Thyroid gland (tissue), 4 donors: ENCODE measurements around the gene PTPRE. TPM values are rescaled to one million over a fixed set of nuclear protein-coding genes. Genes with fewer than 3 reads are reported as not detected.
A peak's percentile ranks its signal among the peaks of the same experiment; 100 is the strongest.

ENCODE experiments used
- DNase-seq, 2 donors: peaks; one replicate each; pipeline ENCODE4 v3.0.0-alpha.2; 2019
- H3K27ac ChIP-seq, 3 donors: fragments of 200-600 bp; sonication (generic); 1 replicate in 2 of 3; 2 replicates in 1 of 3; pipeline ENCODE4 v1.5.1; 2016 to 2019; ENCODE audit warnings: mild to moderate bottlenecking in 1 of 3, moderate library complexity in 1 of 3
- H3K27me3 ChIP-seq: fragments of 200-600 bp; sonication (generic); one replicate; pipeline ENCODE4 v1.5.1; 2019
- H3K36me3 ChIP-seq, 2 donors: fragments of 200-600 bp; sonication (generic); one replicate each; pipeline ENCODE4 v1.5.1; 2016 to 2019
- H3K4me1 ChIP-seq, 2 donors: fragments of 200-600 bp; sonication (generic); one replicate each; pipeline ENCODE4 v1.5.1; 2017 to 2019
- H3K4me3 ChIP-seq, 3 donors: fragments of 200-600 bp; sonication (generic); replicated peaks in 1 of 3; 1 replicate in 2 of 3; 2 replicates in 1 of 3; pipeline ENCODE4 v1.5.1; 2016; ENCODE audit warnings: mild to moderate bottlenecking in 1 of 3
- H3K9me3 ChIP-seq: fragments of 200-600 bp; sonication (generic); one replicate; pipeline ENCODE4 v1.5.1; 2017
- POLR2A ChIP-seq, 2 donors: fragments of 450-650 bp; IDR thresholded peaks; one replicate each; pipeline ENCODE4 v1.6.1; 2017; ENCODE audit warnings: antibody characterized with exemption in 2 of 2, mild to moderate bottlenecking in 2 of 2, moderate library complexity in 1 of 2
- WGBS, 2 donors: methylation state at CpG; one replicate each; pipeline ENCODE4 v1.1.5; 2017; 5-methylcytosine and 5-hydroxymethylcytosine counted together
- intact Hi-C: fragments of 100-400 bp; cut with DNase I; formaldehyde crosslinking; loops from one replicate; pipeline ENCODE4 v1.15.1; 2023
- total RNA-seq, 4 donors: library from RNA; depleted of rRNA; stranded (reverse); fragments of >200 nt; gene quantifications; one replicate each; pipeline ENCODE4 v1.2.3, GENCODE V29; 2016
- TF ChIP-seq, protein P1 (sequence below), 6 experiments: fragments of 200-600 bp in 3 of 6; fragments of 450-650 bp in 3 of 6; sonication (generic) in 3 of 6; IDR thresholded peaks; one replicate each; pipeline ENCODE4 v1.5.1; 2016 to 2019; ENCODE audit warnings: antibody characterized with exemption in 6 of 6, mild to moderate bottlenecking in 2 of 6, inconsistent platforms in 1 of 6, moderate library complexity in 1 of 6

Gene PTPRE
- total RNA-seq, 4 donors from 2014 or later, result 16.8 to 25.0 (median 19.4) TPM

DNA sequence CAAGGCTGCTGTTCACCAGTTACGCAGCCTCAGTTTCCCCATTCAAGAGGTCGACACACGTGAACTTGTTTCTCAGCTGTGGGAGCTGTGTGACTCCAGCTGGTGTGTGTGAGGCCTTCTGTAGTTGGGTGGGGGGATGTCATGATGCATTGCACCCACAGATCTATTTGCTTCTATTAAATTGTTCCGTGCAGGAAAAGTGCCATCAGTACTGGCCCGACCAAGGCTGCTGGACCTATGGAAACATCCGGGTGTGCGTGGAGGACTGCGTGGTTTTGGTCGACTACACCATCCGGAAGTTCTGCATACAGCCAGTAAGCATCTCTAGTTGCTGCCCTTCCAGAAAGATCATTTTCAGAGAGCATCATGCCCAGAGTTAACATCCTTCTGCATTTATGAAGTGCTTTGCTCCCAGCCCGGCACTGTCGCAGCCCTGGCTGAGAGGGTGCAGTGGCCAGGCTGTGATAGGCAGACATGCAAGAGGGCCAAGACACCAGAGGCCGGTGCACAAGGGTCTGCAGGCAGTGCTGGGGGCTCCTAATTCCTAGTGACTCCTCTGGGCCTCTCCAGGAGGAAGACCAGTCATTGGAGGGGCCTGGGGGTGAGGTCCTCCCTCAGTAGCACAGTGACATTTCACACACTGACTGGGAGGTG lies 159.1 kb downstream of the PTPRE start:
- Histone ChIP-seq H3K9me3 (no peaks in the 10 kb centered on the region), H3K27me3 (no peaks in the 10 kb centered on the region), H3K27ac (no peak overlapping the region), H3K36me3 (no peaks in the 10 kb centered on the region), H3K4me1 (peaks cover 0 to 23% of the 10 kb centered on the region in 2 donors), H3K4me3 (no peak overlapping the region)
- WGBS, 2 donors, result 91 to 92% methylated on average over 13 of the region's 13 CpGs
- no peak for TF ChIP-seq POLR2A (IDR thresholded peaks at IDR 0.05)
- TF ChIP-seq, protein P1, sequence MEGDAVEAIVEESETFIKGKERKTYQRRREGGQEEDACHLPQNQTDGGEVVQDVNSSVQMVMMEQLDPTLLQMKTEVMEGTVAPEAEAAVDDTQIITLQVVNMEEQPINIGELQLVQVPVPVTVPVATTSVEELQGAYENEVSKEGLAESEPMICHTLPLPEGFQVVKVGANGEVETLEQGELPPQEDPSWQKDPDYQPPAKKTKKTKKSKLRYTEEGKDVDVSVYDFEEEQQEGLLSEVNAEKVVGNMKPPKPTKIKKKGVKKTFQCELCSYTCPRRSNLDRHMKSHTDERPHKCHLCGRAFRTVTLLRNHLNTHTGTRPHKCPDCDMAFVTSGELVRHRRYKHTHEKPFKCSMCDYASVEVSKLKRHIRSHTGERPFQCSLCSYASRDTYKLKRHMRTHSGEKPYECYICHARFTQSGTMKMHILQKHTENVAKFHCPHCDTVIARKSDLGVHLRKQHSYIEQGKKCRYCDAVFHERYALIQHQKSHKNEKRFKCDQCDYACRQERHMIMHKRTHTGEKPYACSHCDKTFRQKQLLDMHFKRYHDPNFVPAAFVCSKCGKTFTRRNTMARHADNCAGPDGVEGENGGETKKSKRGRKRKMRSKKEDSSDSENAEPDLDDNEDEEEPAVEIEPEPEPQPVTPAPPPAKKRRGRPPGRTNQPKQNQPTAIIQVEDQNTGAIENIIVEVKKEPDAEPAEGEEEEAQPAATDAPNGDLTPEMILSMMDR (IDR thresholded peaks at IDR 0.05), result no peak
- intact Hi-C loops, result no loop called here
- no peak for DNase-seq

DNA sequence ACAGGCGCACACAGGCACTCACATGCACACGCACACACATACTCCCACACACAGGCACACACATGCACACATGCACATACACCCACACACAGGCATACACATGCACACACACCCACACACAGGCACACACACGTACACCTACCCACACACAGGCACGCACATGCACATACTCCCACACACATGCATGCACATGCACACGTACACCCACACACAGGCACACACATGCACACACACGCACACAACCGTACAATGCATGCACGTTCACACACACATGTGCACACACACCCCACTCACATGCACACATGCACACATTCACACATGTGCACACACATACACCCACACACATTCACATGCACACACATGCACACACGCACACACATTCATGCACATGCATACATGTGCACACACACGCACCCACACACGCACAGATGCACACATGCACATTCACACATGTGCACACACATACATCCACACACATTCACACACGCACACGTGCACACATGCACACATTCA lies 160.0 kb downstream of the PTPRE start:
- intact Hi-C loops, result no loop called here
- TF ChIP-seq, protein P1 (IDR thresholded peaks at IDR 0.05), result no peak
- TF ChIP-seq POLR2A (IDR thresholded peaks at IDR 0.05), result no peak
- Histone ChIP-seq H3K27me3 (no peaks in the 10 kb centered on the region), H3K9me3 (no peaks in the 10 kb centered on the region), H3K27ac (no peak overlapping the region), H3K4me3 (no peak overlapping the region), H3K36me3 (no peaks in the 10 kb centered on the region), H3K4me1 (peaks cover 0 to 23% of the 10 kb centered on the region in 2 donors)
- DNase-seq, result no peak
- WGBS, 2 donors, result 82 to 85% methylated on average over 13 of the region's 13 CpGs

DNA sequence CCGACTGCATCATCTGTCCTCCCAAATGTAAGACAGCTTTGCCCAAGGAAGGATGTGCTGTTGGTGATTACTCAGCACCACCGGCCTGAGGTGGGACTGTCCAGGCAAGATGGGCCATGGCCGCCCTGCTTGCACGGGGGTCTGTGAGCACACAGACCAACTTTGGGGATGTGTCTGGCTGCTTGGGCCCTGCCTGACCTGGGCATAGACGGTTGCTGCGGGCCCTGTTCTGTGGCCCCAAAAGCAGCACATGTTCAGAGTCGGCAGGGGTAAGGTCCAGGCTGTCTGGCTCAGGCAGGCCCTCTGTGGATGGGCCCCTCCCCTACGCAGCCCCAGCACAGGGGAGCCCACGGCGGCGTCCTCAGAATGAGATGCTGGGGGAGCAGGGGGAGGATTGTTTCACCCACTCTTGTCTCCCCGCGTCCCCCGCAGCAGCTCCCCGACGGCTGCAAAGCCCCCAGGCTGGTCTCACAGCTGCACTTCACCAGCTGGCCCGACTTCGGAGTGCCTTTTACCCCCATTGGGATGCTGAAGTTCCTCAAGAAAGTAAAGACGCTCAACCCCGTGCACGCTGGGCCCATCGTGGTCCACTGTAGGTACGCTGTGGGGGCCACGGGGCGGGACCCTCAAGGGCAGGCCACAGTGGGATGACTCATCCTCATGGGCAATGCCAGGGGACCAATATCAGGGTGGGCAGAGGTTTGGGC lies 160.9 kb downstream of the PTPRE start:
- no peak for DNase-seq
- no peak for TF ChIP-seq POLR2A (IDR thresholded peaks at IDR 0.05)
- Histone ChIP-seq H3K9me3 (no peaks in the 10 kb centered on the region), H3K4me1 (peaks cover 0 to 15% of the 10 kb centered on the region in 2 donors), H3K4me3 (no peak overlapping the region), H3K27ac (no peak overlapping the region), H3K36me3 (no peaks in the 10 kb centered on the region), H3K27me3 (no peaks in the 10 kb centered on the region)
- WGBS, 2 donors, result 95% methylated on average over 18 to 24 of the region's 25 CpGs
- intact Hi-C loops, result no loop called here

DNA sequence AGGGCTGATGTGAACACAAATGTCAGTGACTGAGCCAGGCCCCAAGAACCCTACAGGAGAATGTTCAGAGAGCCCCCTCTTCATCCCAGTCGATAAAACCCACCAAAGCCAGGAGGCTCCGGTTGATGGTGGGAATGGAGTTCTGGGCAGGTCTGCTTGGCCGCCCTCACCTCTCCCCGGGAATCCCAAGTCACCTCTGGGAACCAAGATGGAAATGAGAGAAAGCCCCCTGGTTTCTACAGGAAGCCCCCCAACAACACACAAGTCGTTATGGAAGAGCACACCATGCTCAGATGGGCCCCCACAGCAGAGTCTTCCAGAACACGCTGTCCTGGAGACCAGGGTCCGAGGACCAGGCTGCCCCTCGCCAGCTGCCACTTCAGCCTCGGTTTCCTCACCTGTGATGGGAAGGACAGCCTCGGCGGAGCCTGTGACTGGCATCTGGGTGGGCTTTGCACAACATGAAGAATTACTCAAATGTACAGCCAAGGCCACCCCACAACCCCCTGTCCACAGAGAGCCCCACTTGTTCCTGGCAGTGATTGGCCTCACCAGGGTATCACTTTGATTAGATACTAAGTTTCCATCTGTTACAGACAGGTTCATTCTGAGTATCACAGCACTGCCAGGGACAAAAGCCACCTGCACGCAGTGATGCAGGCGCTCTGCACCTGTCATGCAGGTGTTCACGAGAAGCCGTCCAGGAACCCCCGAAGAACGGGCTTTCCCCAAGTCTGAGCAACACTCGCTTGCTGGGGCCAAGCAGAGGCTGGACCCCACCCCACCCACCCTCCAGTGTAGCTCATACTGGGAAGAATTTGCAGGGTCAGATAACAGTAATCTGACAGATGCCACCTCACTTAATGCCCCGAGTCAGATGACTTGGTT lies 161.7 kb downstream of the PTPRE start:
- Histone ChIP-seq H3K4me1 (peaks cover 0 to 8% of the 10 kb centered on the region in 2 donors), H3K27ac (no peak overlapping the region), H3K9me3 (no peaks in the 10 kb centered on the region), H3K27me3 (no peaks in the 10 kb centered on the region), H3K4me3 (no peak overlapping the region), H3K36me3 (no peaks in the 10 kb centered on the region)
- no peak for DNase-seq
- intact Hi-C loops, result no loop called here
- WGBS, 2 donors, result 92 to 94% methylated on average over 19 of the region's 19 CpGs
- TF ChIP-seq, protein P1 (IDR thresholded peaks at IDR 0.05), result no peak
- no peak for TF ChIP-seq POLR2A (IDR thresholded peaks at IDR 0.05)

DNA sequence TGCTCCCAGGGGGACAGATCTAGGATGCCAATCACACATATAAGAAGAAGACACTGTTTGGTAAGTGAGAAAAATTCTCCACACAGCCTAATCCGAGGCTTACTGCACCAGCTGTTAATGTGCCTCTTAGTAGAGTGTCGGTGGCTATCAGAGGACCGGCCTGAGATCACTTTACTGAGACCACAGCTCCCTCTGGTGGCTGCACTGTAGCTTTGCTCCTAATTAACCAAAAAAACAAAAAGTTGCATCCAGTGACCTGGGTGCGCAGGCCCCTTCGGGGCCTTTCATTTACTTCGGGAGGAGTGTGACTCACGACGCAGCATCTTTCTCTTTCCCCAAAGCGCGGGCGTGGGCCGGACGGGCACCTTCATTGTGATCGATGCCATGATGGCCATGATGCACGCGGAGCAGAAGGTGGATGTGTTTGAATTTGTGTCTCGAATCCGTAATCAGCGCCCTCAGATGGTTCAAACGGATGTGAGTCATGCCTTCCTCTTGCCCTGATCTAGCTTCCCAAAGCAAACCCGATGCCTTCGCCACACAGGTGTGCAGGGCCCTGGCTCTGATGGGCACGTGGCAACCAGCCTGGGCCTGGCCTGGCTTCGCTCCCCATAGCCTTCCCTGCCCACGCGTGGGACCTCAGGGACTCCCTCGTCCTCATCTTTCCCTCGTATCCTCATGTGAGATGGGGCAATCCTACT lies 162.6 kb downstream of the PTPRE start:
- H3K4me3 ChIP-seq, result no peak overlapping the region
- no peak overlapping the region for H3K27ac ChIP-seq
- intact Hi-C loops, result no loop called here
- H3K36me3 ChIP-seq, result no peaks in the 10 kb centered on the region
- 36 to 41% methylated on average over 21 to 27 of the region's 28 CpGs for WGBS, 2 donors
- TF ChIP-seq POLR2A (IDR thresholded peaks at IDR 0.05), result no peak
- TF ChIP-seq, protein P1 (IDR thresholded peaks at IDR 0.05), result peak; percentile 68 to 83 (median 82)
- no peaks in the 10 kb centered on the region for H3K27me3 ChIP-seq
- H3K4me1 ChIP-seq, result no peaks in the 10 kb centered on the region
- H3K9me3 ChIP-seq, result no peaks in the 10 kb centered on the region
- peak; percentile 55 to 74 for DNase-seq
